BJ (cell line): ENCODE measurements around the gene JAKMIP1. TPM values are rescaled to one million over a fixed set of nuclear protein-coding genes. Genes with fewer than 3 reads are reported as not detected.

Source experiments
- CTCF ChIA-PET: fragments of 350-600 bp; formaldehyde crosslinking; extraction: SDS; loops from one replicate; lab custom pipeline; 2021; ENCODE audit warnings: antibody characterized with exemption, inconsistent platforms; lab: Yijun Ruan, JAX
- POLR2A ChIA-PET: fragments of 300-600 bp; sonication (Branson Sonifier 250); formaldehyde crosslinking; extraction: SDS; loops from one replicate; lab custom pipeline; 2021; ENCODE audit warnings: antibody characterized with exemption; lab: Charles Lee
- DNase-seq: peaks from one replicate; pipeline ENCODE4 v3.0.0-alpha.2; 2011; ENCODE audit warnings: low read depth
- H3K27me3 ChIP-seq: 2 replicates; pipeline ENCODE4 v1.6.0; 2011; ENCODE audit warnings: low read length; ENCODE audit not compliant: control insufficient read depth, insufficient read depth
- H3K36me3 ChIP-seq: 2 replicates; pipeline ENCODE4 v1.5.1; 2011; ENCODE audit warnings: low read length; ENCODE audit not compliant: control insufficient read depth, insufficient read depth
- H3K4me3 ChIP-seq: 2 replicates; pipeline ENCODE4 v1.5.1; 2011; ENCODE audit warnings: low read depth, mild to moderate bottlenecking, control low read depth, low read length
- CTCF ChIP-seq: IDR thresholded peaks from 2 replicates; pipeline ENCODE4 v1.5.1; 2011; ENCODE audit warnings: low read depth, mild to moderate bottlenecking, control low read depth, inconsistent platforms, low read length, moderate library complexity; ENCODE audit not compliant: insufficient read depth
- polyA plus RNA-seq: library from polyadenylated mRNA; depleted of rRNA; stranded (reverse); fragments of >200 nt; gene quantifications from 2 replicates; pipeline ENCODE4 v1.2.3, GENCODE V29; 2011

JAKMIP1 gene
- polyA plus RNA-seq, 1 experiment: not detected

GRCh38 chr4:6154875-6155274, 45.5 kb downstream of the JAKMIP1 start:
- CTCF ChIA-PET: no interaction called here
- H3K27me3 ChIP-seq: no peaks in the 10 kb centered on the region
- no peaks in the 10 kb centered on the region for H3K36me3 ChIP-seq
- TF ChIP-seq CTCF: no peak
- H3K4me3 ChIP-seq: no peak overlapping the region
- no peak for DNase-seq
- POLR2A ChIA-PET: no interaction called here

- no peaks in the 10 kb centered on the region for H3K36me3 ChIP-seq
- TF ChIP-seq CTCF: no peak
- DNase-seq: no peak
- CTCF ChIA-PET: no interaction called here
- no peaks in the 10 kb centered on the region for H3K27me3 ChIP-seq
- H3K4me3 ChIP-seq: no peak overlapping the region
- POLR2A ChIA-PET: no interaction called here
Measured at GRCh38 chr4:6153874-6154273, 46.5 kb downstream of the JAKMIP1 start.

- ChIA-PET CTCF (no interaction called here), POLR2A (no interaction called here)
- Histone ChIP-seq H3K27me3 (no peaks in the 10 kb centered on the region), H3K4me3 (no peak overlapping the region), H3K36me3 (no peaks in the 10 kb centered on the region)
- DNase-seq: no peak
- no peak for TF ChIP-seq CTCF
Measured at GRCh38 chr4:6152869-6153705, 47.3 kb downstream of the JAKMIP1 start.

GRCh38 chr4:6150046-6150735, 50.2 kb downstream of the JAKMIP1 start:
- DNase-seq: no peak
- POLR2A ChIA-PET: no interaction called here
- TF ChIP-seq CTCF: no peak
- CTCF ChIA-PET: interaction anchor here (0.5 kb wide), 1 partner anchor 399 kb away, joined by 4 read pairs; no protein-coding TSS in a partner anchor
- Histone ChIP-seq H3K27me3 (no peaks in the 10 kb centered on the region), H3K4me3 (no peak overlapping the region), H3K36me3 (no peaks in the 10 kb centered on the region)

GRCh38 chr4:6148506-6149205, 51.7 kb downstream of the JAKMIP1 start:
- no peak for TF ChIP-seq CTCF
- no peaks in the 10 kb centered on the region for H3K36me3 ChIP-seq
- no peak for DNase-seq
- H3K4me3 ChIP-seq: no peak overlapping the region
- no peaks in the 10 kb centered on the region for H3K27me3 ChIP-seq
- ChIA-PET CTCF (no interaction called here), POLR2A (no interaction called here)
